ENCODE results near the gene ASB15.

ASB15 gene

DNA sequence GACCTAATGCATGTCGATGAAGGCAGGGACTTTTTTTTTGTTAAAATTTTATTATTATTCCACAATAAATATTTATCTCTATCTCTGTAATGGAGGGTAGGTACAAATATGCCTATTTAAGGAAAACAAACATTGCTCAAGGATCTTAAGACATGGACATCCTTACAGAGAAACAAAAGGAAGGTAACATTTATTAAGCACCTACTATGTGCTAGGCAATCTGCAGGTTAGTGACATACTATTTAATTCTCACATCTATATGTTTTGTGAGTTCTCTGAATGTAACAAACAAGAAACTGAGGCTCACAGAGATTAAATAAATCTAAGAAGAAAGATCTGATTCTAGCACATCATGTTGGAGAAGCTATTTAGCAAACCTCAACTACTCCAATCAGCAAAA lies 86.1 kb downstream of the ASB15 start:
- DNase-seq (ENCODE audit: low read depth), result no peak
- no peak overlapping the region for H3K4me3 ChIP-seq (ENCODE audit: low read length)
- TF ChIP-seq, protein P1, sequence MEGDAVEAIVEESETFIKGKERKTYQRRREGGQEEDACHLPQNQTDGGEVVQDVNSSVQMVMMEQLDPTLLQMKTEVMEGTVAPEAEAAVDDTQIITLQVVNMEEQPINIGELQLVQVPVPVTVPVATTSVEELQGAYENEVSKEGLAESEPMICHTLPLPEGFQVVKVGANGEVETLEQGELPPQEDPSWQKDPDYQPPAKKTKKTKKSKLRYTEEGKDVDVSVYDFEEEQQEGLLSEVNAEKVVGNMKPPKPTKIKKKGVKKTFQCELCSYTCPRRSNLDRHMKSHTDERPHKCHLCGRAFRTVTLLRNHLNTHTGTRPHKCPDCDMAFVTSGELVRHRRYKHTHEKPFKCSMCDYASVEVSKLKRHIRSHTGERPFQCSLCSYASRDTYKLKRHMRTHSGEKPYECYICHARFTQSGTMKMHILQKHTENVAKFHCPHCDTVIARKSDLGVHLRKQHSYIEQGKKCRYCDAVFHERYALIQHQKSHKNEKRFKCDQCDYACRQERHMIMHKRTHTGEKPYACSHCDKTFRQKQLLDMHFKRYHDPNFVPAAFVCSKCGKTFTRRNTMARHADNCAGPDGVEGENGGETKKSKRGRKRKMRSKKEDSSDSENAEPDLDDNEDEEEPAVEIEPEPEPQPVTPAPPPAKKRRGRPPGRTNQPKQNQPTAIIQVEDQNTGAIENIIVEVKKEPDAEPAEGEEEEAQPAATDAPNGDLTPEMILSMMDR (IDR thresholded peaks at IDR 0.05; ENCODE audit: insufficient read depth, low read depth, low read length, missing control alignments), result no peak

All from epithelial cell of esophagus (primary cell).